ENCODE measurements around the gene RNF208. TPM values are rescaled to one million over a fixed set of nuclear protein-coding genes. Genes with fewer than 3 reads are reported as not detected.
A peak's percentile ranks its signal among the peaks of the same experiment; 100 is the strongest.

The RNF208 gene
- polyA plus RNA-seq, 1 of the 3 experiments (the other 2 are of a cell fraction) = 2.7 TPM

DNA sequence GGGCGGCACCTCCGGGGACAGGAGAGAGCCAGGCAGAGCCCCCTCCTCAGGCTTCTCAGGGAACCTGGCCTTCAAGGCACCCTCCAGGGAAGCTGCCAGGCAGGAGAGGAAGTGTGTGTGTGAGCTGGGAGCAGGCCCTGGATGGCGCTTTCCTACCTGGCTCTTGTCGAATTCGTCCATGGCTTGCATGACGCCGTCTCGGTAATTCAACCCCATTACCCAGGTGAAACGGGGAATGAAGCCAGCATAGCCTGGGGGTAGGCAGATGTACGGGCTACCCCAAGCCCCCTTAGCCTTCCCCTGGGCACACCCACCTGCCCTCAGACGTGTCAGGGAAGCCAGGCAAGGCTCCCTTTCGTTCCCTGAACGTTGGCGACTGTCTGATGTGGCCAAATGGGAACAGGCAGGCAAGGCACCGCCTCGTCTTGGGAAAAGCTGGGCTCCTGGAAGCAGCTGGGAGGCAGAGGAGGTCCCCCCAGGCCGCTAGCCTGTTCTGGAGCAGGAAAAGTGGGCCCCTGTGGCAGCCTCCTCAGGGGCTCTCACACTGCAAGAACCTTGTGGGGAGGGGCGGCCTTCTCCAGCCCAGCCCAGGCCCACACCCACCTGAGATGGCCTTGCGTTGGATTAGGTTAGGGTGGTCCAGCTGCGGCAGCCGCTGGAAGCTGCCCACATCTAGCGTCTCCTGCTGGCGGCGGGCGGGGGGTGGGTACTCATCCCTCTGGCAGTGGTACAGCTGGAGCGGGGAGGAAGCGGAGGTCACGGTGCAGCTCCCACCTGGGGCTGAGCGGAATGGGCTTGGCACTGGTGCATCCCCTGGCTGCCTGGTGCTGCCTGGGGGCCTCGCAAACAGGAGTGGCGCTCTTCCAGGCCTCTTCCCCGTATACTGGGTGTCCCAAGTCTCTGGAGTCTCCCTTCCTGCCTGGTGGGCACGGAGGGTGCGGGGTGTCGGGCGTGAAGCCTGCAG lies 22.7 kb upstream of the RNF208 start:
- Histone ChIP-seq H3K27ac (ENCODE audit: low read depth in 2 of 2, low read length in 1 of 2) (no peak overlapping the region), H3K4me1 (ENCODE audit: control insufficient read depth in 1 of 2, insufficient read depth in 2 of 2, low read depth in 1 of 2, low read length in 1 of 2) (peaks cover 8 to 15% of the 10 kb centered on the region in 2 experiments; a peak in 1 of 4 replicates), H2AFZ (ENCODE audit: low read depth) (no peak overlapping the region), H3K27me3 (ENCODE audit: insufficient read depth) (no peaks in the 10 kb centered on the region), H3K79me2 (ENCODE audit: insufficient read depth) (peaks cover 28% of the 10 kb centered on the region), H3F3A (replicated peaks; ENCODE audit: insufficient read depth) (peaks cover 12% of the 10 kb centered on the region), H3K9me3 (no peaks in the 10 kb centered on the region), H3K9me2 (no peaks in the 10 kb centered on the region), H3K36me3 (replicated peaks in 1 of 2; ENCODE audit: control insufficient read depth in 1 of 2, insufficient read depth in 2 of 2, low read length in 1 of 2) (peaks cover 13 to 20% of the 10 kb centered on the region in 2 experiments), H3K4me3 (ENCODE audit: low read depth in 2 of 2, low read length in 1 of 2) (no peak overlapping the region), H3K4me2 (no peak overlapping the region), H3K9ac (no peak overlapping the region), H4K20me1 (ENCODE audit: insufficient read depth) (peaks cover 29% of the 10 kb centered on the region)
- POLR2A ChIA-PET = interaction anchor here (1.0 to 6.4 kb wide), 2 partner anchors 9 to 11 kb away, joined by 3 to 83 read pairs; partner anchors contain the start of gene NELFB
- CTCF ChIA-PET = interaction anchor here (1.0 to 8.2 kb wide), 4 partner anchors 7 to 17 kb away, joined by 4 to 38 read pairs (median 7); partner anchors contain the start of gene RNF224
- TF ChIP-seq, protein P1, sequence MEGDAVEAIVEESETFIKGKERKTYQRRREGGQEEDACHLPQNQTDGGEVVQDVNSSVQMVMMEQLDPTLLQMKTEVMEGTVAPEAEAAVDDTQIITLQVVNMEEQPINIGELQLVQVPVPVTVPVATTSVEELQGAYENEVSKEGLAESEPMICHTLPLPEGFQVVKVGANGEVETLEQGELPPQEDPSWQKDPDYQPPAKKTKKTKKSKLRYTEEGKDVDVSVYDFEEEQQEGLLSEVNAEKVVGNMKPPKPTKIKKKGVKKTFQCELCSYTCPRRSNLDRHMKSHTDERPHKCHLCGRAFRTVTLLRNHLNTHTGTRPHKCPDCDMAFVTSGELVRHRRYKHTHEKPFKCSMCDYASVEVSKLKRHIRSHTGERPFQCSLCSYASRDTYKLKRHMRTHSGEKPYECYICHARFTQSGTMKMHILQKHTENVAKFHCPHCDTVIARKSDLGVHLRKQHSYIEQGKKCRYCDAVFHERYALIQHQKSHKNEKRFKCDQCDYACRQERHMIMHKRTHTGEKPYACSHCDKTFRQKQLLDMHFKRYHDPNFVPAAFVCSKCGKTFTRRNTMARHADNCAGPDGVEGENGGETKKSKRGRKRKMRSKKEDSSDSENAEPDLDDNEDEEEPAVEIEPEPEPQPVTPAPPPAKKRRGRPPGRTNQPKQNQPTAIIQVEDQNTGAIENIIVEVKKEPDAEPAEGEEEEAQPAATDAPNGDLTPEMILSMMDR (IDR thresholded peaks at IDR 0.05) = no peak
- TF ChIP-seq PBX3 (IDR thresholded peaks at IDR 0.05) = peak; percentile 30
- DNase-seq = no peak
- 88% methylated on average over 16 of the region's 36 CpGs for WGBS (ENCODE audit: low lambda C conversion rate)

GRCh38 chr9:137243626-137244485 lies 21.8 kb upstream of the RNF208 start:
- ChIA-PET CTCF (interaction anchor here (1.0 to 8.2 kb wide), 6 partner anchors 7 to 214 kb away, joined by 3 to 38 read pairs (median 5); partner anchors contain the start of gene NELFB), POLR2A (interaction anchor here (6.4 kb wide), 1 partner anchor 12 kb away, joined by 83 read pairs; the partner anchor contains the start of gene NELFB)
- H3K4me2 ChIP-seq = no peak overlapping the region
- no peak overlapping the region; a peak in 1 of 4 replicates for H3K27ac ChIP-seq (ENCODE audit: low read depth in 2 of 2, low read length in 1 of 2)
- no peaks in the 10 kb centered on the region for H3K9me2 ChIP-seq
- peaks cover 38% of the 10 kb centered on the region for H3K79me2 ChIP-seq (ENCODE audit: insufficient read depth)
- WGBS (ENCODE audit: low lambda C conversion rate) = 87% methylated on average over 13 of the region's 15 CpGs
- no peak for DNase-seq
- H3F3A ChIP-seq (replicated peaks; ENCODE audit: insufficient read depth) = peaks cover 16% of the 10 kb centered on the region
- H3K4me1 ChIP-seq (ENCODE audit: control insufficient read depth in 1 of 2, insufficient read depth in 2 of 2, low read depth in 1 of 2, low read length in 1 of 2) = peaks cover 11 to 18% of the 10 kb centered on the region in 2 experiments; a peak in 2 of 4 replicates
- peaks cover 13 to 20% of the 10 kb centered on the region in 2 experiments for H3K36me3 ChIP-seq (replicated peaks in 1 of 2; ENCODE audit: control insufficient read depth in 1 of 2, insufficient read depth in 2 of 2, low read length in 1 of 2)
- no peak overlapping the region for H3K4me3 ChIP-seq (ENCODE audit: low read depth in 2 of 2, low read length in 1 of 2)
- H2AFZ ChIP-seq (ENCODE audit: low read depth) = no peak overlapping the region
- H3K27me3 ChIP-seq (ENCODE audit: insufficient read depth) = no peaks in the 10 kb centered on the region
- no peak overlapping the region for H3K9ac ChIP-seq
- no peaks in the 10 kb centered on the region for H3K9me3 ChIP-seq
- H4K20me1 ChIP-seq (ENCODE audit: insufficient read depth) = peaks cover 29% of the 10 kb centered on the region
- TF ChIP-seq TAF1 (IDR thresholded peaks at IDR 0.05; ENCODE audit: borderline replicate concordance, low read depth, low read length) (peak; percentile 9; the same call in 1 of the 2 replicates), MXI1 (IDR thresholded peaks at IDR 0.05; ENCODE audit: low read depth, low read length) (no peak), RXRA (IDR thresholded peaks at IDR 0.05; ENCODE audit: borderline replicate concordance, low read depth) (no peak), CHD2 (IDR thresholded peaks at IDR 0.05; ENCODE audit: low read length, partially characterized antibody) (no peak), ELF1 (IDR thresholded peaks at IDR 0.05) (no peak), FOSL2 (IDR thresholded peaks at IDR 0.05; ENCODE audit: borderline replicate concordance, low read depth) (no peak), SIN3A (IDR thresholded peaks at IDR 0.05; ENCODE audit: borderline replicate concordance, low read depth, low read length) (no peak), POLR2AphosphoS5 (IDR thresholded peaks at IDR 0.05; ENCODE audit: low read depth, low read length) (peak; percentile 60), YY1 (IDR thresholded peaks at IDR 0.05; ENCODE audit: low read depth) (no peak), RCOR1 (IDR thresholded peaks at IDR 0.05; ENCODE audit: low read length) (no peak), NFIC (IDR thresholded peaks at IDR 0.05; ENCODE audit: borderline replicate concordance) (no peak), TEAD4 (IDR thresholded peaks at IDR 0.05; ENCODE audit: borderline replicate concordance, insufficient read depth) (no peak), SMC3 (IDR thresholded peaks at IDR 0.05; ENCODE audit: low read depth, low read length) (no peak), FOXM1 (IDR thresholded peaks at IDR 0.05; ENCODE audit: low read depth) (no peak)
- TF ChIP-seq, protein P2, sequence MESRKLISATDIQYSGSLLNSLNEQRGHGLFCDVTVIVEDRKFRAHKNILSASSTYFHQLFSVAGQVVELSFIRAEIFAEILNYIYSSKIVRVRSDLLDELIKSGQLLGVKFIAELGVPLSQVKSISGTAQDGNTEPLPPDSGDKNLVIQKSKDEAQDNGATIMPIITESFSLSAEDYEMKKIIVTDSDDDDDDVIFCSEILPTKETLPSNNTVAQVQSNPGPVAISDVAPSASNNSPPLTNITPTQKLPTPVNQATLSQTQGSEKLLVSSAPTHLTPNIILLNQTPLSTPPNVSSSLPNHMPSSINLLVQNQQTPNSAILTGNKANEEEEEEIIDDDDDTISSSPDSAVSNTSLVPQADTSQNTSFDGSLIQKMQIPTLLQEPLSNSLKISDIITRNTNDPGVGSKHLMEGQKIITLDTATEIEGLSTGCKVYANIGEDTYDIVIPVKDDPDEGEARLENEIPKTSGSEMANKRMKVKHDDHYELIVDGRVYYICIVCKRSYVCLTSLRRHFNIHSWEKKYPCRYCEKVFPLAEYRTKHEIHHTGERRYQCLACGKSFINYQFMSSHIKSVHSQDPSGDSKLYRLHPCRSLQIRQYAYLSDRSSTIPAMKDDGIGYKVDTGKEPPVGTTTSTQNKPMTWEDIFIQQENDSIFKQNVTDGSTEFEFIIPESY (IDR thresholded peaks at IDR 0.05; ENCODE audit: borderline replicate concordance, low read depth) = no peak
- TF ChIP-seq, protein P3, sequence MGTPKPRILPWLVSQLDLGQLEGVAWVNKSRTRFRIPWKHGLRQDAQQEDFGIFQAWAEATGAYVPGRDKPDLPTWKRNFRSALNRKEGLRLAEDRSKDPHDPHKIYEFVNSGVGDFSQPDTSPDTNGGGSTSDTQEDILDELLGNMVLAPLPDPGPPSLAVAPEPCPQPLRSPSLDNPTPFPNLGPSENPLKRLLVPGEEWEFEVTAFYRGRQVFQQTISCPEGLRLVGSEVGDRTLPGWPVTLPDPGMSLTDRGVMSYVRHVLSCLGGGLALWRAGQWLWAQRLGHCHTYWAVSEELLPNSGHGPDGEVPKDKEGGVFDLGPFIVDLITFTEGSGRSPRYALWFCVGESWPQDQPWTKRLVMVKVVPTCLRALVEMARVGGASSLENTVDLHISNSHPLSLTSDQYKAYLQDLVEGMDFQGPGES (IDR thresholded peaks at IDR 0.05; ENCODE audit: low read depth, low read length) = no peak

All from SK-N-SH (cell line).